ENCODE data around the gene BIN2. TPM values are rescaled to one million over a fixed set of nuclear protein-coding genes. Genes with fewer than 3 reads are reported as not detected.
"Not testable (repeated sequence)": the region's sequence is repeated elsewhere in the genome, so short reads cannot be mapped to it uniquely, and the experiment has no call there.

The BIN2 gene
- total and polyA plus RNA-seq, 8 donors: 2.2 to 33.0 (median 4.2) TPM

GRCh38 chr12:51262758-51263177, 61.2 kb downstream of the BIN2 start:
- peaks cover 0 to 21% (median 7%) of the 10 kb centered on the region in 4 donors for H3K4me1 ChIP-seq
- H3K9me3 ChIP-seq: no peaks in the 10 kb centered on the region
- no peak overlapping the region for H3K4me3 ChIP-seq
- H3K27me3 ChIP-seq: no peaks in the 10 kb centered on the region
- TF ChIP-seq POLR2A (IDR thresholded peaks at IDR 0.05) (no peak), POLR2AphosphoS5 (IDR thresholded peaks at IDR 0.05) (peak in 1 of 3 donors; percentile 15), EP300 (IDR thresholded peaks at IDR 0.05) (no peak), CTCF (IDR thresholded peaks at IDR 0.05) (peak in 3 of 7 experiments; percentile 11 to 46 (median 45))
- no peaks in the 10 kb centered on the region for H3K36me3 ChIP-seq
- peak overlapping the region in 3 of 5 donors; percentile 7 to 60 (median 49) for H3K27ac ChIP-seq
- WGBS, 5 donors: 15 to 53% (median 33%) methylated on average over 7 of the region's 7 CpGs
- intact Hi-C loops (cut with DNase I; ENCODE audit: low total_unique reads): no loop called here
- peak; percentile 77 to 78 for DNase-seq

DNA sequence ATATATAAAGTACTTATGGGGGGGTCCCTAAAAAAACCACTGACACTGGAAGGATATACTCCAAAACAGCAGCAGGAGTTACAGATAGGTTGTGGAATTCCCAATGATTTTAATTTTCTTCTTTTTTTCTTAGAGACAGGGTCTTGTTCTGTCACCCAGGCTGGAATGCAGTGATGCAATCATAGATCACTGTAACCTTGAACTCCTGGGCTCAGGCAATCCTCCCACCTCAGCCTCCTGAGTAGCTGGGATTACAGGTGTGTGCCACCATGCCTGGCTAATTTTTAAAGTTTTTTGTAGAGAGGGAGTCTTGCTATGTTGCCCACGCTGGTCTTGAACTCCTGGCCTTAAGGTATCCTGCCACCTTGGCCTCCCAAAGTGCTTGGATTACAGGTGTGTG, 64.4 kb downstream of the BIN2 start:
- H3K9me3 ChIP-seq; H3K27me3 ChIP-seq; H3K27ac ChIP-seq; intact Hi-C loops (cut with DNase I; ENCODE audit: low total_unique reads); DNase-seq; H3K4me3 ChIP-seq; H3K4me1 ChIP-seq: not testable (repeated sequence)
- H3K36me3 ChIP-seq: peaks cover 0 to 11% (median 9%) of the 10 kb centered on the region in 4 donors
- WGBS, 5 donors: 89 to 97% (median 95%) methylated on average over 1 of the region's 1 CpG

GRCh38 chr12:51254536-51254935, 69.4 kb downstream of the BIN2 start:
- no peak for TF ChIP-seq POLR2A (IDR thresholded peaks at IDR 0.05)
- TF ChIP-seq EP300 (IDR thresholded peaks at IDR 0.05): no peak
- no peak for TF ChIP-seq POLR2AphosphoS5 (IDR thresholded peaks at IDR 0.05)
- no peak for TF ChIP-seq CTCF (IDR thresholded peaks at IDR 0.05)
- H3K4me3 ChIP-seq: no peak overlapping the region
- no peaks in the 10 kb centered on the region for H3K27me3 ChIP-seq
- 88 to 93% (median 89%) methylated on average over 4 of the region's 4 CpGs for WGBS, 5 donors
- peaks cover 0 to 26% (median 15%) of the 10 kb centered on the region in 4 donors for H3K36me3 ChIP-seq
- H3K27ac ChIP-seq: no peak overlapping the region
- H3K9me3 ChIP-seq: no peaks in the 10 kb centered on the region
- no peaks in the 10 kb centered on the region for H3K4me1 ChIP-seq
- DNase-seq: no peak
- intact Hi-C loops (cut with DNase I; ENCODE audit: low total_unique reads): no loop called here

DNA sequence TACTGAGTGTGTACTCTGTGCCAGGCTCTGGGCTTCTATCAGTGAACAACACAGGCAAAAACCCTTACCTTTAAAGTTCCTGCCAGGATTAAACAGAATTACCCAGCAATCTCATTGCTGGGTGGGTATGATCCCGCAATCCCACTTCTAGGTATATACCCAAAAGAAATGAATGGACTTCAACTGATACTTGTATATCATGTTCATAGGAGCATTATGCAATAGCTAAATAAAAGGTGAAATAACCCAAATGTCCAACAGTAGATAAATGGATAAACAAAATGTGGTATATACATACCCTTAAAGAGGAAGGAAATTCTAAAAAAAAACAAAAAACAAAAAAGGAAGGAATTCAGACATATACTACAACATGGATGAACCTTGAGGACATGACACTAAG, 70.7 kb downstream of the BIN2 start:
- no peak overlapping the region for H3K27ac ChIP-seq
- H3K36me3 ChIP-seq: peaks cover 0 to 26% (median 15%) of the 10 kb centered on the region in 4 donors
- no peak for DNase-seq
- intact Hi-C loops (cut with DNase I; ENCODE audit: low total_unique reads): no loop called here
- WGBS, 5 donors: 92 to 100% (median 95%) methylated on average over 1 of the region's 1 CpG
- H3K27me3 ChIP-seq: no peaks in the 10 kb centered on the region
- no peak overlapping the region for H3K4me3 ChIP-seq
- no peaks in the 10 kb centered on the region for H3K4me1 ChIP-seq
- no peak for TF ChIP-seq CTCF (IDR thresholded peaks at IDR 0.05)
- no peaks in the 10 kb centered on the region for H3K9me3 ChIP-seq

- Histone ChIP-seq H3K27ac (peak overlapping the region in 2 of 5 donors; percentile 30 to 33), H3K4me1 (peaks cover 0 to 54% (median 26%) of the 10 kb centered on the region in 4 donors), H3K9me3 (no peaks in the 10 kb centered on the region), H3K36me3 (peaks cover 26 to 43% (median 38%) of the 10 kb centered on the region in 4 donors), H3K4me3 (no peak overlapping the region), H3K27me3 (no peaks in the 10 kb centered on the region)
- 62 to 67% (median 67%) methylated on average over 14 of the region's 14 CpGs for WGBS, 5 donors
- no peak for TF ChIP-seq POLR2AphosphoS5 (IDR thresholded peaks at IDR 0.05)
- no peak for TF ChIP-seq POLR2A (IDR thresholded peaks at IDR 0.05)
- TF ChIP-seq CTCF (IDR thresholded peaks at IDR 0.05): no peak
- no peak for TF ChIP-seq EP300 (IDR thresholded peaks at IDR 0.05)
- intact Hi-C loops (cut with DNase I; ENCODE audit: low total_unique reads): no loop called here
- DNase-seq: no peak
These were observed 76.3 kb downstream of the BIN2 start for GRCh38 chr12:51247523-51248206.

Measured in stomach (tissue), 9 donors.